Measurements from ENCODE around the gene BRPF3. TPM values are rescaled to one million over a fixed set of nuclear protein-coding genes. Genes with fewer than 3 reads are reported as not detected.

The BRPF3 gene
- total and polyA plus RNA-seq, 9 of the 15 experiments (the other 6 are each of a cell fraction or from before 2014, with no cell fraction given), result 2.2 to 19.3 (median 8.0) TPM

DNA sequence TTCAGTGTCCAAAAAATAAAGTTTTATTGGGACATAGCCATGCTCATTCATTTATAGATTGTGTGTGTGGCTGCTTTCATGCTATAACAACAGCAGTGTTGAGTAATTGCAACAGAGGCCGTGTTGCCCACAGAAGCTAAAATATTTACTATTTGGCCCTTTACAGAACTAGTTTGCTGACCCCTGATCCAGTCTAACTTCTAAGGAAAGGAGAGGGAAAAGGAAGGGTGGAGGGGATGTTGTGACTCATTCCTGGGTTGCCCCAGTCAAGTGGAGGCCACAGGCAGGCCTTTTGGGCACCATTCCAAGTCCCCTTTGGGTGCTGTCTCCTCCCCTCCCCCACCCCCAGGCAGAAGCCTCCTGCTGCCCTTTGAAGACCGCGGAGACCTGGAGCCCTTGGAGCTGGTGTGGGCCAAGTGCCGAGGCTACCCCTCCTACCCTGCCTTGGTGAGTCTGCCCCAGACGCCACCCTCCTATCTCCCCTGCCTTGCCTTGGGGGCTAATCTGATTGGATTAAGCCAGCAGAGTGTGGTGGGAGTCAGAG, 28.4 kb downstream of the BRPF3 start (continued):
- TF ChIP-seq GATAD2A (IDR thresholded peaks at IDR 0.05), result 0 out of 2 replicates have a peak, but pooled peaks have one; percentile 60
- TF ChIP-seq CBX8 (IDR thresholded peaks at IDR 0.05; ENCODE audit: borderline replicate concordance, extremely low read depth, low read depth, low read length, poor library complexity, severe bottlenecking), result no peak
- TF ChIP-seq POLR2AphosphoS2 (IDR thresholded peaks at IDR 0.05; ENCODE audit: low read length), result no peak
- TF ChIP-seq, protein P1, sequence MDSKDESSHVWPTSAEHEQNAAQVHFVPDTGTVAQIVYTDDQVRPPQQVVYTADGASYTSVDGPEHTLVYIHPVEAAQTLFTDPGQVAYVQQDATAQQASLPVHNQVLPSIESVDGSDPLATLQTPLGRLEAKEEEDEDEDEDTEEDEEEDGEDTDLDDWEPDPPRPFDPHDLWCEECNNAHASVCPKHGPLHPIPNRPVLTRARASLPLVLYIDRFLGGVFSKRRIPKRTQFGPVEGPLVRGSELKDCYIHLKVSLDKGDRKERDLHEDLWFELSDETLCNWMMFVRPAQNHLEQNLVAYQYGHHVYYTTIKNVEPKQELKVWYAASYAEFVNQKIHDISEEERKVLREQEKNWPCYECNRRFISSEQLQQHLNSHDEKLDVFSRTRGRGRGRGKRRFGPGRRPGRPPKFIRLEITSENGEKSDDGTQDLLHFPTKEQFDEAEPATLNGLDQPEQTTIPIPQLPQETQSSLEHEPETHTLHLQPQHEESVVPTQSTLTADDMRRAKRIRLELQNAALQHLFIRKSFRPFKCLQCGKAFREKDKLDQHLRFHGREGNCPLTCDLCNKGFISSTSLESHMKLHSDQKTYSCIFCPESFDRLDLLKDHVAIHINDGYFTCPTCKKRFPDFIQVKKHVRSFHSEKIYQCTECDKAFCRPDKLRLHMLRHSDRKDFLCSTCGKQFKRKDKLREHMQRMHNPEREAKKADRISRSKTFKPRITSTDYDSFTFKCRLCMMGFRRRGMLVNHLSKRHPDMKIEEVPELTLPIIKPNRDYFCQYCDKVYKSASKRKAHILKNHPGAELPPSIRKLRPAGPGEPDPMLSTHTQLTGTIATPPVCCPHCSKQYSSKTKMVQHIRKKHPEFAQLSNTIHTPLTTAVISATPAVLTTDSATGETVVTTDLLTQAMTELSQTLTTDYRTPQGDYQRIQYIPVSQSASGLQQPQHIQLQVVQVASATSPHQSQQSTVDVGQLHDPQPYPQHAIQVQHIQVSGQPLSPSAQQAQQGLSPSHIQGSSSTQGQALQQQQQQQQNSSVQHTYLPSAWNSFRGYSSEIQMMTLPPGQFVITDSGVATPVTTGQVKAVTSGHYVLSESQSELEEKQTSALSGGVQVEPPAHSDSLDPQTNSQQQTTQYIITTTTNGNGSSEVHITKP (IDR thresholded peaks at IDR 0.05; ENCODE audit: partially characterized antibody), result peak; percentile 78
- TF ChIP-seq, protein P2, sequence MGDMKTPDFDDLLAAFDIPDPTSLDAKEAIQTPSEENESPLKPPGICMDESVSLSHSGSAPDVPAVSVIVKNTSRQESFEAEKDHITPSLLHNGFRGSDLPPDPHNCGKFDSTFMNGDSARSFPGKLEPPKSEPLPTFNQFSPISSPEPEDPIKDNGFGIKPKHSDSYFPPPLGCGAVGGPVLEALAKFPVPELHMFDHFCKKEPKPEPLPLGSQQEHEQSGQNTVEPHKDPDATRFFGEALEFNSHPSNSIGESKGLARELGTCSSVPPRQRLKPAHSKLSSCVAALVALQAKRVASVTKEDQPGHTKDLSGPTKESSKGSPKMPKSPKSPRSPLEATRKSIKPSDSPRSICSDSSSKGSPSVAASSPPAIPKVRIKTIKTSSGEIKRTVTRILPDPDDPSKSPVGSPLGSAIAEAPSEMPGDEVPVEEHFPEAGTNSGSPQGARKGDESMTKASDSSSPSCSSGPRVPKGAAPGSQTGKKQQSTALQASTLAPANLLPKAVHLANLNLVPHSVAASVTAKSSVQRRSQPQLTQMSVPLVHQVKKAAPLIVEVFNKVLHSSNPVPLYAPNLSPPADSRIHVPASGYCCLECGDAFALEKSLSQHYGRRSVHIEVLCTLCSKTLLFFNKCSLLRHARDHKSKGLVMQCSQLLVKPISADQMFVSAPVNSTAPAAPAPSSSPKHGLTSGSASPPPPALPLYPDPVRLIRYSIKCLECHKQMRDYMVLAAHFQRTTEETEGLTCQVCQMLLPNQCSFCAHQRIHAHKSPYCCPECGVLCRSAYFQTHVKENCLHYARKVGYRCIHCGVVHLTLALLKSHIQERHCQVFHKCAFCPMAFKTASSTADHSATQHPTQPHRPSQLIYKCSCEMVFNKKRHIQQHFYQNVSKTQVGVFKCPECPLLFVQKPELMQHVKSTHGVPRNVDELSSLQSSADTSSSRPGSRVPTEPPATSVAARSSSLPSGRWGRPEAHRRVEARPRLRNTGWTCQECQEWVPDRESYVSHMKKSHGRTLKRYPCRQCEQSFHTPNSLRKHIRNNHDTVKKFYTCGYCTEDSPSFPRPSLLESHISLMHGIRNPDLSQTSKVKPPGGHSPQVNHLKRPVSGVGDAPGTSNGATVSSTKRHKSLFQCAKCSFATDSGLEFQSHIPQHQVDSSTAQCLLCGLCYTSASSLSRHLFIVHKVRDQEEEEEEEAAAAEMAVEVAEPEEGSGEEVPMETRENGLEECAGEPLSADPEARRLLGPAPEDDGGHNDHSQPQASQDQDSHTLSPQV (IDR thresholded peaks at IDR 0.05), result peak; percentile 58
- no peak; a peak in 2 of 4 replicates for TF ChIP-seq MAZ (CRISPR knock-in tag; conservative IDR thresholded peaks at IDR 0.05 in 1 of 2, IDR thresholded peaks at IDR 0.05 in 1 of 2)
- TF ChIP-seq, protein P3, sequence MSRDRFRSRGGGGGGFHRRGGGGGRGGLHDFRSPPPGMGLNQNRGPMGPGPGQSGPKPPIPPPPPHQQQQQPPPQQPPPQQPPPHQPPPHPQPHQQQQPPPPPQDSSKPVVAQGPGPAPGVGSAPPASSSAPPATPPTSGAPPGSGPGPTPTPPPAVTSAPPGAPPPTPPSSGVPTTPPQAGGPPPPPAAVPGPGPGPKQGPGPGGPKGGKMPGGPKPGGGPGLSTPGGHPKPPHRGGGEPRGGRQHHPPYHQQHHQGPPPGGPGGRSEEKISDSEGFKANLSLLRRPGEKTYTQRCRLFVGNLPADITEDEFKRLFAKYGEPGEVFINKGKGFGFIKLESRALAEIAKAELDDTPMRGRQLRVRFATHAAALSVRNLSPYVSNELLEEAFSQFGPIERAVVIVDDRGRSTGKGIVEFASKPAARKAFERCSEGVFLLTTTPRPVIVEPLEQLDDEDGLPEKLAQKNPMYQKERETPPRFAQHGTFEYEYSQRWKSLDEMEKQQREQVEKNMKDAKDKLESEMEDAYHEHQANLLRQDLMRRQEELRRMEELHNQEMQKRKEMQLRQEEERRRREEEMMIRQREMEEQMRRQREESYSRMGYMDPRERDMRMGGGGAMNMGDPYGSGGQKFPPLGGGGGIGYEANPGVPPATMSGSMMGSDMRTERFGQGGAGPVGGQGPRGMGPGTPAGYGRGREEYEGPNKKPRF (IDR thresholded peaks at IDR 0.05; ENCODE audit: low read depth, low read length), result no peak
- no peak; a peak in 1 of 4 replicates for TF ChIP-seq KDM1A (IDR thresholded peaks at IDR 0.05)
- no peak for TF ChIP-seq SP2 (IDR thresholded peaks at IDR 0.05; ENCODE audit: extremely low read depth, low read depth, low read length, poor library complexity, severe bottlenecking)
- no peak for TF ChIP-seq NCOA2 (IDR thresholded peaks at IDR 0.05; ENCODE audit: partially characterized antibody in 2 of 2)
- TF ChIP-seq POLR2H (tag; IDR thresholded peaks at IDR 0.05; ENCODE audit: low read depth), result no peak
- no peak for TF ChIP-seq ZNF23 (CRISPR knock-in tag; IDR thresholded peaks at IDR 0.05)
- TF ChIP-seq PRPF4 (IDR thresholded peaks at IDR 0.05; ENCODE audit: insufficient read depth, low read depth, low read length, poor library complexity, severe bottlenecking), result no peak
- TF ChIP-seq SETDB1 (IDR thresholded peaks at IDR 0.05; ENCODE audit: low read length), result no peak
- TF ChIP-seq TAF9B (IDR thresholded peaks at IDR 0.05; ENCODE audit: partially characterized antibody), result no peak
- TF ChIP-seq, protein P4, sequence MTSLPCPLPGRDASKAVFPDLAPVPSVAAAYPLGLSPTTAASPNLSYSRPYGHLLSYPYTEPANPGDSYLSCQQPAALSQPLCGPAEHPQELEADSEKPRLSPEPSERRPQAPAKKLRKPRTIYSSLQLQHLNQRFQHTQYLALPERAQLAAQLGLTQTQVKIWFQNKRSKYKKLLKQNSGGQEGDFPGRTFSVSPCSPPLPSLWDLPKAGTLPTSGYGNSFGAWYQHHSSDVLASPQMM (CRISPR knock-in tag; IDR thresholded peaks at IDR 0.05), result no peak
- no peak for TF ChIP-seq DACH1 (IDR thresholded peaks at IDR 0.05; ENCODE audit: partially characterized antibody)
